Omental fat pad (tissue), 4 donors: ENCODE measurements around the gene GINS2. TPM values are rescaled to one million over a fixed set of nuclear protein-coding genes. Genes with fewer than 3 reads are reported as not detected.

Experiments used
- ATAC-seq: fragments of 150-250 bp; one replicate; pipeline ENCODE4 v1.9.1; 2016; ENCODE audit warnings: mild to moderate bottlenecking, moderate library complexity; ENCODE audit not compliant: low FRiP score
- DNase-seq: peaks from one replicate; pipeline ENCODE4 v3.0.0-alpha.2; 2019; ENCODE audit warnings: low spot score
- total RNA-seq, 4 donors: library from RNA; depleted of rRNA; stranded (reverse); fragments of >200 nt; gene quantifications; one replicate each; pipeline ENCODE4 v1.1.0, GENCODE V29; 2016
- TF ChIP-seq, protein P1 (sequence below), 3 donors: fragments of 450-650 bp; IDR thresholded peaks; one replicate each; pipeline ENCODE4 v1.5.1; 2016 to 2017; ENCODE audit warnings: antibody characterized with exemption in 3 of 3, mild to moderate bottlenecking in 3 of 3, moderate library complexity in 2 of 3

The GINS2 gene
- total RNA-seq, 4 donors from 2014 or later, result 0.25 to 0.72 TPM; not detected in 2

DNA sequence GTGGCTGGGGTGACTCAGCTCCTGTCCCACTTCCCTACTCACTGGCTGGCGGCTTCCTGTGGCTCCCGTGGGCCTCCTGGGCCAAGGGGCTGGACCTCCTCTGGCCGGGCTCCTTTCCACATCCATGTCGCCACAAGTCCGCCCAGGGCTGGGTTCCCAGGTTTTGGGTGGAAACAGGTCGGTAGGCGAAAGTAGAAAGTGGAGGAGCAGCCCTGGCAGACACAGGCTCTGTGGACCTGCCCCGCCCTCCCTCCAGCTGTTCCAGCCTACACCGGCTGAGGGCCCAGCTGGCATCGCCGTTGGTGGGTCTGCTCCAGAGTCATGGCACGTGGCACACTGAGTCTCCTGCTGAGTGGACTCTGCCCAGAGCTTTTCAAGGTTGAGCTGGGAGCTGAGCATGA, 47.0 kb downstream of the GINS2 start:
- TF ChIP-seq, protein P1, sequence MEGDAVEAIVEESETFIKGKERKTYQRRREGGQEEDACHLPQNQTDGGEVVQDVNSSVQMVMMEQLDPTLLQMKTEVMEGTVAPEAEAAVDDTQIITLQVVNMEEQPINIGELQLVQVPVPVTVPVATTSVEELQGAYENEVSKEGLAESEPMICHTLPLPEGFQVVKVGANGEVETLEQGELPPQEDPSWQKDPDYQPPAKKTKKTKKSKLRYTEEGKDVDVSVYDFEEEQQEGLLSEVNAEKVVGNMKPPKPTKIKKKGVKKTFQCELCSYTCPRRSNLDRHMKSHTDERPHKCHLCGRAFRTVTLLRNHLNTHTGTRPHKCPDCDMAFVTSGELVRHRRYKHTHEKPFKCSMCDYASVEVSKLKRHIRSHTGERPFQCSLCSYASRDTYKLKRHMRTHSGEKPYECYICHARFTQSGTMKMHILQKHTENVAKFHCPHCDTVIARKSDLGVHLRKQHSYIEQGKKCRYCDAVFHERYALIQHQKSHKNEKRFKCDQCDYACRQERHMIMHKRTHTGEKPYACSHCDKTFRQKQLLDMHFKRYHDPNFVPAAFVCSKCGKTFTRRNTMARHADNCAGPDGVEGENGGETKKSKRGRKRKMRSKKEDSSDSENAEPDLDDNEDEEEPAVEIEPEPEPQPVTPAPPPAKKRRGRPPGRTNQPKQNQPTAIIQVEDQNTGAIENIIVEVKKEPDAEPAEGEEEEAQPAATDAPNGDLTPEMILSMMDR (IDR thresholded peaks at IDR 0.05), result no peak
- no peak for ATAC-seq
- no peak for DNase-seq

DNA sequence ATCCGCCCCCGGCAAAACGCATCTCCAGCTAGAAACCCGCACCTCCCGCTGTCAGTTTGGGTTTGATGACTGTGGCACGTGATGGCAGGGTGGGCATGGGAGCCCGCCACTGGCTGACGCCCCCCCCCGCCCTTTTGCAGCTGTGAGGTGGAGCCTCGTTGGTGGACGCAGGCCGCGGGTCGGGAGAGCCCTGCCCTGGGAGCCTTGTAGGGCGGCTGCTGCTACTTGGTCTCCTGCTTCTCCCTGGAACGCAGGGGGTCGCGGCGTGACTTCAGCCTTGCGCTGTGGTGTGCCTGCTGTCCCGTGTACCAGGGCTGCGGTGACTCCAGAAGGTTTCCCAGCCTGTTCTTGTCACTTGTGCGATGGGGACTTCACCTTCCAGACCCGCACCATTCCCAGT, 47.4 kb downstream of the GINS2 start:
- DNase-seq, result no peak
- no peak for ATAC-seq
- TF ChIP-seq, protein P1 (IDR thresholded peaks at IDR 0.05), result no peak

GRCh38 chr16:85640585-85640984, 48.2 kb downstream of the GINS2 start:
- no peak for ATAC-seq
- DNase-seq, result no peak
- TF ChIP-seq, protein P1 (IDR thresholded peaks at IDR 0.05), result no peak

DNA sequence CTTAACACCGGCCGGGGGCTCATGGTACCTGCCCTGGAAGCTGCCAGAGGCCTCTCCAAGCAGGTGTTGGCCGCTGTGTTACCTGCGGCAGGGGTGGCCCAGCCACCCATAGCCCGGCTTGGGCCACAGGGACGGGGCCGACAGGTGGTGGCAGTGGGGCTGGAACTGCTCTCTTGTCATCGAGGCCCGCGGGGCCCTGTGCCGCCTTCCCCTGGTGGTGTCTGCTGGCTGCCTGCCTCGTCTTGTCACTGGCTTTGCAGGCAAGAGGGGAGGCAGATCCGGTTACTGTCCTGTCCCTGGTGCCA, 48.5 kb downstream of the GINS2 start:
- ATAC-seq (no peak), DNase-seq (no peak)
- TF ChIP-seq, protein P1 (IDR thresholded peaks at IDR 0.05), result no peak

DNA sequence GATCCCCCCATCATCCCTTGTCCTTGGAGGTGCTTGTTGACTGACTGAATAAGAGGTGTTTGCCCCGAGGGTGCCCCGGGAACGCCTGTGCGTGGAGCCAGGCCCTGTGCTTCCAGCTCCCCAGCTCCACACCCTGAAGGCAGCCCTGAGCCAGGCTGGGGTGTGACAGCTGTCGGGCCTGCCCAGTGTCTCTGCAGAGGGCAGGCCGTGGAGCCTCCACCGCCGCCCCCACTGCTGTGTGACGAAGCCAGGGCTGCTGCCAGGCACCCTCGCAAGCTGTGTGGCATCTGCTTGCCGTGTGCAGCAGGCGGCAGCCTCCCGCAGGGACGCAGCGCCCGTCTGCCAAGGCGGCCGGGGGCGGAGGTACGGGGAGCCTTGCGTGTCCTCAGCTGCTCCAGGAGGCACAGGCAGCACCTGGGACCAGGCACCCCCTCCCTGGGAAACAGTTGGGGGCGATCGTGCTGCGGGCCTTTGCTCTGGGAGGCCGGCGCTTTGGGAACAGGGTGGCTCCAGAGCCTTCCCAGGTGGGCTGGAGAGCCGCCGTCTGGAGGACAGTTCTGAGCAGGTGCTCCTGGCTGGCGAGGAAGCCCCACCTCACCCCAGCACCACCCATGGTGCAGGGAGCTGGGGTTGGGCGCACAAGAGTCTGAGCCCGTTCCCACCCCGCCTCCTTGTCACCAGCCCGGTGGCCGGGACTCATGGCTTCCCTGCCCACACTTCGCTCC, 49.1 kb downstream of the GINS2 start:
- TF ChIP-seq, protein P1 (IDR thresholded peaks at IDR 0.05), result no peak
- DNase-seq, result no peak
- no peak for ATAC-seq

DNA sequence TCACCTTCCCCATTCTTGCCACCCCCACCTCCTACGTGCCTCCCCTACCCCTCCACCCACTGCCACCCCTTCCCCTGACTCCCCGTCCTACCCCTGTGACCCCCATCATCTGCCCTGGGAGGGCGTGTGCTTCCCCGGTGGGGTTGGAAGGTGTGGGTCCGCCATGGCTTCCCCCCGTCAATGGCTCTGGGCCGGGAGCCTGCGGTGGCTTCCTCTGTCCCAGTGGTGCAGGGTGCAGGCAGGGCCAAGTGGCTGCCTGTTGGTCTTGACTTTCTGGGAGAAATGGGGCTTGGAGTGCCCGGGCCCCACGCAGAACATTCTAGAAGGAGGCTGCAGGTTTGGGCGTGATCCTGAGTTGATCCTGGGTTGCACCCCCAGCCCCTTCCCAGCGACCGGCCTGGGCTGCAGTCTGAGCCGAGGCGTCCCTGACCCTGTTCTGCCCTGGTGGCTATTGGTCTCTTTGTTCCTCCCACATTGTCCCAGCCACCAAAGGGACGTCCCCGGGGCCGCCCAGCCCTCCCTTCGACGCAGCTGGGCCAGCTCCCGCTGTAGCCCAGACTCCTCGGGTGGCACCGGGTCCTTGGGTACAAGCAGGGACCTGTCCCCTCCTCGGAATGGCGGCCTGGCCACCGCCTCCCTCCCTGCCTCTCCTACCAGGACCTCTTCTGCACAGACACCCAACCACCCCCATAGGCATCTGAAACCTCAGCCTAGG, 49.9 kb downstream of the GINS2 start:
- DNase-seq, result no peak
- ATAC-seq, result no peak
- TF ChIP-seq, protein P1 (IDR thresholded peaks at IDR 0.05), result no peak
